ENCODE data around the gene PCP4.

Gene PCP4

GRCh38 chr21:39961251-39961650 lies 94.0 kb downstream of the PCP4 start:
- no peaks in the 10 kb centered on the region for H3K27me3 ChIP-seq (ENCODE audit: control insufficient read depth, insufficient read depth, low read length)
- H3K36me3 ChIP-seq (ENCODE audit: control insufficient read depth, insufficient read depth, low read length): no peaks in the 10 kb centered on the region
- no peaks in the 10 kb centered on the region for H3K9me3 ChIP-seq (ENCODE audit: control insufficient read depth, insufficient read depth, low read length)
- H3K4me1 ChIP-seq (ENCODE audit: control insufficient read depth, insufficient read depth, low read length): peaks cover 2% of the 10 kb centered on the region
- no peak overlapping the region for H3K9ac ChIP-seq (ENCODE audit: low read depth, low read length)
- H3K4me3 ChIP-seq (ENCODE audit: low read depth, low read length): no peak overlapping the region

- Histone ChIP-seq H3K9me3 (ENCODE audit: control insufficient read depth, insufficient read depth, low read length) (no peaks in the 10 kb centered on the region), H3K9ac (ENCODE audit: low read depth, low read length) (no peak overlapping the region), H3K36me3 (ENCODE audit: control insufficient read depth, insufficient read depth, low read length) (no peaks in the 10 kb centered on the region), H3K4me3 (ENCODE audit: low read depth, low read length) (no peak overlapping the region), H3K27me3 (ENCODE audit: control insufficient read depth, insufficient read depth, low read length) (no peaks in the 10 kb centered on the region), H3K4me1 (ENCODE audit: control insufficient read depth, insufficient read depth, low read length) (no peaks in the 10 kb centered on the region)
Observed at GRCh38 chr21:39965026-39965425, 97.8 kb downstream of the PCP4 start.

- no peaks in the 10 kb centered on the region for H3K4me1 ChIP-seq (ENCODE audit: control insufficient read depth, insufficient read depth, low read length)
- no peak overlapping the region for H3K9ac ChIP-seq (ENCODE audit: low read depth, low read length)
- H3K36me3 ChIP-seq (ENCODE audit: control insufficient read depth, insufficient read depth, low read length): no peaks in the 10 kb centered on the region
- no peak overlapping the region for H3K4me3 ChIP-seq (ENCODE audit: low read depth, low read length)
- no peaks in the 10 kb centered on the region for H3K27me3 ChIP-seq (ENCODE audit: control insufficient read depth, insufficient read depth, low read length)
- H3K9me3 ChIP-seq (ENCODE audit: control insufficient read depth, insufficient read depth, low read length): no peaks in the 10 kb centered on the region
Observed at GRCh38 chr21:39966786-39967185, 99.5 kb downstream of the PCP4 start.

- Histone ChIP-seq H3K36me3 (ENCODE audit: control insufficient read depth, insufficient read depth, low read length) (no peaks in the 10 kb centered on the region), H3K4me1 (ENCODE audit: control insufficient read depth, insufficient read depth, low read length) (no peaks in the 10 kb centered on the region), H3K9ac (ENCODE audit: low read depth, low read length) (no peak overlapping the region), H3K4me3 (ENCODE audit: low read depth, low read length) (no peak overlapping the region), H3K27me3 (ENCODE audit: control insufficient read depth, insufficient read depth, low read length) (no peaks in the 10 kb centered on the region), H3K9me3 (ENCODE audit: control insufficient read depth, insufficient read depth, low read length) (no peaks in the 10 kb centered on the region)
Observed at GRCh38 chr21:39968010-39968409, 100.8 kb downstream of the PCP4 start.

- H3K9me3 ChIP-seq (ENCODE audit: control insufficient read depth, insufficient read depth, low read length): no peaks in the 10 kb centered on the region
- H3K36me3 ChIP-seq (ENCODE audit: control insufficient read depth, insufficient read depth, low read length): no peaks in the 10 kb centered on the region
- H3K9ac ChIP-seq (ENCODE audit: low read depth, low read length): no peak overlapping the region
- no peaks in the 10 kb centered on the region for H3K4me1 ChIP-seq (ENCODE audit: control insufficient read depth, insufficient read depth, low read length)
- H3K27me3 ChIP-seq (ENCODE audit: control insufficient read depth, insufficient read depth, low read length): no peaks in the 10 kb centered on the region
- no peak overlapping the region for H3K4me3 ChIP-seq (ENCODE audit: low read depth, low read length)
Observed at GRCh38 chr21:39969691-39970364, 102.6 kb downstream of the PCP4 start.

GRCh38 chr21:39971956-39972355 lies 104.7 kb downstream of the PCP4 start:
- Histone ChIP-seq H3K27me3 (ENCODE audit: control insufficient read depth, insufficient read depth, low read length) (no peaks in the 10 kb centered on the region), H3K36me3 (ENCODE audit: control insufficient read depth, insufficient read depth, low read length) (no peaks in the 10 kb centered on the region), H3K4me3 (ENCODE audit: low read depth, low read length) (no peak overlapping the region), H3K9me3 (ENCODE audit: control insufficient read depth, insufficient read depth, low read length) (no peaks in the 10 kb centered on the region), H3K9ac (ENCODE audit: low read depth, low read length) (no peak overlapping the region), H3K4me1 (ENCODE audit: control insufficient read depth, insufficient read depth, low read length) (no peaks in the 10 kb centered on the region)

GRCh38 chr21:39972471-39972870 lies 105.2 kb downstream of the PCP4 start:
- Histone ChIP-seq H3K4me3 (ENCODE audit: low read depth, low read length) (no peak overlapping the region), H3K9me3 (ENCODE audit: control insufficient read depth, insufficient read depth, low read length) (no peaks in the 10 kb centered on the region), H3K27me3 (ENCODE audit: control insufficient read depth, insufficient read depth, low read length) (no peaks in the 10 kb centered on the region), H3K9ac (ENCODE audit: low read depth, low read length) (no peak overlapping the region), H3K4me1 (ENCODE audit: control insufficient read depth, insufficient read depth, low read length) (no peaks in the 10 kb centered on the region), H3K36me3 (ENCODE audit: control insufficient read depth, insufficient read depth, low read length) (no peaks in the 10 kb centered on the region)

GRCh38 chr21:39972976-39973770 lies 105.9 kb downstream of the PCP4 start:
- H3K27me3 ChIP-seq (ENCODE audit: control insufficient read depth, insufficient read depth, low read length): no peaks in the 10 kb centered on the region
- H3K9ac ChIP-seq (ENCODE audit: low read depth, low read length): no peak overlapping the region
- no peaks in the 10 kb centered on the region for H3K4me1 ChIP-seq (ENCODE audit: control insufficient read depth, insufficient read depth, low read length)
- H3K36me3 ChIP-seq (ENCODE audit: control insufficient read depth, insufficient read depth, low read length): no peaks in the 10 kb centered on the region
- no peak overlapping the region for H3K4me3 ChIP-seq (ENCODE audit: low read depth, low read length)
- H3K9me3 ChIP-seq (ENCODE audit: control insufficient read depth, insufficient read depth, low read length): no peaks in the 10 kb centered on the region

- Histone ChIP-seq H3K27me3 (ENCODE audit: control insufficient read depth, insufficient read depth, low read length) (no peaks in the 10 kb centered on the region), H3K4me3 (ENCODE audit: low read depth, low read length) (no peak overlapping the region), H3K9ac (ENCODE audit: low read depth, low read length) (no peak overlapping the region), H3K9me3 (ENCODE audit: control insufficient read depth, insufficient read depth, low read length) (no peaks in the 10 kb centered on the region), H3K4me1 (ENCODE audit: control insufficient read depth, insufficient read depth, low read length) (no peaks in the 10 kb centered on the region), H3K36me3 (ENCODE audit: control insufficient read depth, insufficient read depth, low read length) (no peaks in the 10 kb centered on the region)
Observed at GRCh38 chr21:39976800-39977199, 109.6 kb downstream of the PCP4 start.

All from iPS-15b (cell line).